Pancreas (tissue), 10 donors: ENCODE measurements around the gene MAFG. TPM values are rescaled to one million over a fixed set of nuclear protein-coding genes. Genes with fewer than 3 reads are reported as not detected.

Experiments
- ATAC-seq, 4 donors: fragments of 200-7000 bp; cut with Tn5 transposase; one replicate each; pipeline versions ENCODE4 v1.8.0 to v1.9.1; 2020; ENCODE audit warnings: mild to moderate bottlenecking in 4 of 4, moderate library complexity in 4 of 4
- DNase-seq, 6 donors: peaks; one replicate each; pipeline ENCODE4 v3.0.0-alpha.2; 2020
- FAIRE-seq: peaks from 2 replicates; lab custom pipeline; 2012; peaks lifted over from hg19 to GRCh38; lab: Jason Lieb, UNC
- H3K27ac ChIP-seq, 4 donors: fragments of 200-600 bp; sonication (generic); 1 replicate in 3 of 4; 2 replicates in 1 of 4; pipeline versions ENCODE4 v1.5.0 to v1.8.0; 2020
- H3K27me3 ChIP-seq, 4 donors: fragments of 200-600 bp; one replicate each; pipeline ENCODE4 v1.8.0; 2021
- H3K36me3 ChIP-seq, 3 donors: fragments of 200-600 bp; sonication (generic) in 1 of 3; one replicate each; pipeline versions ENCODE4 v1.5.0 to v1.8.0; 2020 to 2021
- H3K4me1 ChIP-seq, 3 donors: fragments of 200-600 bp; one replicate each; pipeline ENCODE4 v1.8.0; 2021
- H3K4me3 ChIP-seq, 4 donors: fragments of 200-600 bp; sonication (generic) in 2 of 4; one replicate each; pipeline versions ENCODE4 v1.5.0 to v1.8.0; 2020 to 2021
- H3K9me3 ChIP-seq, 4 donors: fragments of 200-600 bp; one replicate each; pipeline ENCODE4 v1.8.0; 2021
- WGBS, 2 donors: extraction: QIAGEN DNeasy Blood & Tissue Kit; methylation state at CpG; one replicate each; pipeline ENCODE4 v1.1.7; 2013; 5-methylcytosine and 5-hydroxymethylcytosine counted together
- intact Hi-C, 3 donors: fragments of 100-400 bp; cut with DNase I; formaldehyde crosslinking; loops; one replicate each; pipeline versions ENCODE4 v1.11.1 to v1.14.2; 2022
- polyA plus RNA-seq, 2 donors: library from polyadenylated mRNA; stranded (reverse); fragments of 200-250 nt; gene quantifications; one replicate each; pipeline ENCODE4 v1.2.3, GENCODE V29; 2013
- total RNA-seq, 6 donors: library from RNA; stranded (reverse); fragmentation: NEBNext Ultra II Directional in 4 of 6; extraction: Animal tissue kit (Norgen Biotek cat#: 25700) in 4 of 6; gene quantifications; one replicate each; pipeline versions ENCODE4 v1.2.1 to v1.2.4, GENCODE V29; 2021 to 2023
- TF ChIP-seq, protein P1 (sequence below), 4 donors: fragments of 200-600 bp; sonication (generic) in 3 of 4; IDR thresholded peaks; one replicate each; pipeline versions ENCODE4 v1.5.0 to v1.8.0; 2021; ENCODE audit warnings: antibody characterized with exemption in 4 of 4
- donor health status: healthy with polysubstance abuse.
- donor health status: DM: no; HTN: no; CAD: no; lungs with moderate emphysema.
- donor health status: DM: no; HTN: no; CAD: no.
- donor health status: control.
- donor health status: control.
- donor health status: Bipolar disorder and iron deficiency.
- donor health status: DM: yes; HTN: yes; CAD: no.
- donor health status: DM: no; HTN: no; CAD: no.
- donor health status: DM: no; HTN: no; CAD: no.
- donor health status: DM: yes; HTN: yes; CAD: no.

Gene MAFG
- total and polyA plus RNA-seq, 8 donors: 6.4 to 11.1 (median 8.0) TPM

DNA sequence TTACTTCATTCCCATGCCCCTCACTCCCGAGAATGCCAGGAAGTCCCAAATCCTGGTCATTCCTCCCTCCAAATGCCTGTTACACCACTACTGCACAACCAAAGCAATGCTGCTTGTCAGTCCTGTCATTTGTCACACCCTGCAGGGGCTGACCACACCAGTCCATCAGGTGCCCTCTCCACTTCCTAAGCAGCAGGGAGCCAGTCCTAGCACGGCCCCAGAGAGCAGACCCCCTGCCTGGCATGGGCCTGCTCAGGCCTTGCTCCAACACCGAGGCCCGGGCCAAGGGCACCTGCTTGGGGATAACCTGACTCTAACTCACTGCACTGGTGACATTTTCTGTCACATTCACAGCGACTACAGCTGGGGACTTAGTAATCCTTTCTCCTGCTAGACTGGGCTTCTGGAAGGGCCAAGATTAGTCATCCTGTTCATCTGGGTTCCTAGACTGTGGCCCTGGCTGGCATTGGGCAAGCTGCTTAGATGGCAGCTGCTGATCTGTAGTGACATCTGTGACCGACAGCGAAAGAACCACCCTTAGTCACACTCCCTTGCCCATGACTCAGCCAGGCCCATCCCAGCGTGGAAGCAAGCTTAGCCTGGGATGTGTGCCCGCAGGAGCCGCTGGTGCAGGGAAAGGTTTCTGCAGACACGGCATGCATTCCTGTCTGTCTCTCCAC is 41.5 kb downstream of the MAFG start:
- FAIRE-seq: no peak
- Histone ChIP-seq H3K27me3 (no peaks in the 10 kb centered on the region), H3K9me3 (no peaks in the 10 kb centered on the region), H3K27ac (no peak overlapping the region), H3K4me1 (peaks cover 0 to 9% (median 6%) of the 10 kb centered on the region in 3 donors), H3K4me3 (no peak overlapping the region), H3K36me3 (peaks cover 0 to 17% (median 12%) of the 10 kb centered on the region in 3 donors)
- WGBS, 2 donors: 88% methylated on average over 11 of the region's 11 CpGs
- ATAC-seq: peak in 1 of 4 donors; percentile 29
- DNase-seq: no peak
- TF ChIP-seq, protein P1, sequence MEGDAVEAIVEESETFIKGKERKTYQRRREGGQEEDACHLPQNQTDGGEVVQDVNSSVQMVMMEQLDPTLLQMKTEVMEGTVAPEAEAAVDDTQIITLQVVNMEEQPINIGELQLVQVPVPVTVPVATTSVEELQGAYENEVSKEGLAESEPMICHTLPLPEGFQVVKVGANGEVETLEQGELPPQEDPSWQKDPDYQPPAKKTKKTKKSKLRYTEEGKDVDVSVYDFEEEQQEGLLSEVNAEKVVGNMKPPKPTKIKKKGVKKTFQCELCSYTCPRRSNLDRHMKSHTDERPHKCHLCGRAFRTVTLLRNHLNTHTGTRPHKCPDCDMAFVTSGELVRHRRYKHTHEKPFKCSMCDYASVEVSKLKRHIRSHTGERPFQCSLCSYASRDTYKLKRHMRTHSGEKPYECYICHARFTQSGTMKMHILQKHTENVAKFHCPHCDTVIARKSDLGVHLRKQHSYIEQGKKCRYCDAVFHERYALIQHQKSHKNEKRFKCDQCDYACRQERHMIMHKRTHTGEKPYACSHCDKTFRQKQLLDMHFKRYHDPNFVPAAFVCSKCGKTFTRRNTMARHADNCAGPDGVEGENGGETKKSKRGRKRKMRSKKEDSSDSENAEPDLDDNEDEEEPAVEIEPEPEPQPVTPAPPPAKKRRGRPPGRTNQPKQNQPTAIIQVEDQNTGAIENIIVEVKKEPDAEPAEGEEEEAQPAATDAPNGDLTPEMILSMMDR (IDR thresholded peaks at IDR 0.05): no peak
- intact Hi-C loops: no loop called here

DNA sequence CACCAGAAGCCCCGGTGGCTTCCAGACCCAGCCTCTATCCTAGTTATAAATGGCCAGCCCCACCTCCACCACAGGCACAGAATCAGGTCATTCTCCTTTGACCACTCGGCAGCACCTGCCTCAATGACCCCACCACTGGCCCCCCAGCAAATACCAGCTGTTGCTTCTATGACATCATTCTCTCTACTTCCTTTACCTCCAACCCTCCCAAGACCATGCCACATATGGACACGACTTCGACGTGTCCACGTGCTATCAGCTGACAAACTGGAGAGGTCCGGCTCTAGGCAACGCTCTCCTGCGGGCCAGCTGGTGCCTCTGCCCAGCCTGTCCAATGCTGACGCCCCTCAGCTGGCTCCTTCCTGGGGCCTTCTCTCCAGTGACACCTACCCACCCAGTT is 42.1 kb downstream of the MAFG start:
- ATAC-seq (no peak), FAIRE-seq (no peak), DNase-seq (no peak)
- H3K36me3 ChIP-seq: peaks cover 0 to 17% (median 12%) of the 10 kb centered on the region in 3 donors
- H3K4me1 ChIP-seq: peaks cover 0 to 8% (median 5%) of the 10 kb centered on the region in 3 donors
- intact Hi-C loops: no loop called here
- no peaks in the 10 kb centered on the region for H3K9me3 ChIP-seq
- H3K27me3 ChIP-seq: no peaks in the 10 kb centered on the region
- H3K4me3 ChIP-seq: no peak overlapping the region
- H3K27ac ChIP-seq: no peak overlapping the region
- TF ChIP-seq, protein P1 (IDR thresholded peaks at IDR 0.05): no peak
- WGBS, 2 donors: 85 to 86% methylated on average over 10 of the region's 10 CpGs

DNA sequence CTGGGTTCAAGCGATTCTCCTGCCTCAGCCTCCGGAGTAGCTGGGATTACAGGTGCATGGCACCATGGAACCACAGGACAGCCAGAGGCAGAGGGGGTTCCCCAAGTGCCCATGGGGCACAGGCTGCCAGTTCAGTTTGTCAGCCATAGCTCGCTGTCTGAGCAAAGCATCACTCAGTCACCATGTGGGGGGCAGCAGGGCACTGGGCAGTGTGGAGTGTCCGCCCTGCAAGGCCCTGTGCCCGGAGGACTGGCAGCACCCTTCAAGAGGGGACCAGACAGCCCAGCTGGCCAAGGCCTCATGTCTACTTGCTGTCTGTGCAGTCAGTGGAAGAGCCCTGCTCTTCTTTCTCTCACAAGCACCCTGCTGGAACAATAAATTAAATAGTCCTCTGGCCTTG is 42.6 kb downstream of the MAFG start:
- ATAC-seq: no peak
- peak in 1 of 6 donors; percentile 62 for DNase-seq
- intact Hi-C loops: no loop called here
- WGBS, 2 donors: 96 to 98% methylated on average over 5 of the region's 5 CpGs
- no peaks in the 10 kb centered on the region for H3K9me3 ChIP-seq
- no peaks in the 10 kb centered on the region for H3K27me3 ChIP-seq
- H3K4me3 ChIP-seq: no peak overlapping the region
- peaks cover 0 to 3% (median 0%) of the 10 kb centered on the region in 3 donors for H3K4me1 ChIP-seq
- FAIRE-seq: no peak
- TF ChIP-seq, protein P1 (IDR thresholded peaks at IDR 0.05): no peak
- peaks cover 0 to 17% (median 12%) of the 10 kb centered on the region in 3 donors for H3K36me3 ChIP-seq
- H3K27ac ChIP-seq: no peak overlapping the region

DNA sequence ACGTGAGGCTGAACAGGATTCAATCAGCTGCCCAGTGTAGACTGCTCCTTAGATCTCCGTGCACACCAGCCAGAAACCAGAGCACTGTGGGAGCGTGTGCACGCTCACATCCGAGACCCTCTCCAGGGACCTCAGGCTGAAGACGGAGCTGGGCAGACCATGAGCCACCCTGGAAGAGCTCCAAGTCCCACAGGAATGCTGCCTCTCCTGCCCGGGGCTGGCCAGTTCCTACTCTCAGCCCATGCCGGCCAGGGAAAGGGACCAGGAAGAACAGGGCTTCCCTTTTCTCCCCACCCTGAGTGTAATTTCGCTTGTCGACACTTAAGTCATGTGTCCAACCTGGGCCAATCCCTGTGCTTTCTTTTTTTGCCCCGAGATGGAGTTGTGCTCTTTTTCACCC is 43.0 kb downstream of the MAFG start:
- Histone ChIP-seq H3K4me3 (no peak overlapping the region), H3K36me3 (peaks cover 0 to 17% (median 12%) of the 10 kb centered on the region in 3 donors), H3K9me3 (no peaks in the 10 kb centered on the region), H3K27me3 (no peaks in the 10 kb centered on the region), H3K4me1 (no peaks in the 10 kb centered on the region), H3K27ac (no peak overlapping the region)
- ATAC-seq: peak in 2 of 4 donors; percentile 9 to 28
- WGBS, 2 donors: 80 to 83% methylated on average over 11 of the region's 11 CpGs
- TF ChIP-seq, protein P1 (IDR thresholded peaks at IDR 0.05): no peak
- DNase-seq: no peak
- intact Hi-C loops: no loop called here
- no peak for FAIRE-seq

DNA sequence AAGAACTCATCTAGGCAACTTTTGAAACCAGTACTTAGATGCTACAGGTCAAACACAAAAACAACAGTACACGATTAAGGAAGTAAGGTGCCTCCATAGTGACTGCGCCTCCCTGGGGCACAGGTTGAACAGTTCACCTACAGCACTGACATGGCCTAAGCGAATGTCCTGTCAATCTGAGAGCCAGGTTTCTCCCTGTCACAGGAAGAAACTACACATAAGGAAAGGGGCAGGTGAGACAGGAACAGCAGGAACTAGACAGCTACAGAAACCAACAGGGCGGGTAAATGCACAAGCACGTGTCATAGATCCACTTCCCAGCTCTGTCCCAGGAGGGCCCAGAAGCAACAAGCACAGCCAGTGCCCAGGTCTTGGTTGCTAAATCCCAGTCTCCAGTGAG is 48.4 kb downstream of the MAFG start:
- intact Hi-C loops: no loop called here
- 91% methylated on average over 5 of the region's 5 CpGs for WGBS, 2 donors

More for the DNA sequence above, 48.4 kb downstream of the MAFG start:
- Histone ChIP-seq H3K4me3 (no peak overlapping the region), H3K27ac (no peak overlapping the region), H3K36me3 (no peaks in the 10 kb centered on the region), H3K4me1 (no peaks in the 10 kb centered on the region), H3K9me3 (no peaks in the 10 kb centered on the region), H3K27me3 (no peaks in the 10 kb centered on the region)
- FAIRE-seq (no peak), DNase-seq (no peak), ATAC-seq (no peak)
- TF ChIP-seq, protein P1 (IDR thresholded peaks at IDR 0.05): no peak
